B cell (primary cell): ENCODE results near the gene MGME1. TPM values are rescaled to one million over a fixed set of nuclear protein-coding genes. Genes with fewer than 3 reads are reported as not detected.

Experiments
- ATAC-seq: fragments of 200-7000 bp; cut with Tn5 transposase; one replicate; pipeline ENCODE4 v1.10.0; 2021; ENCODE audit warnings: low read depth, mild to moderate bottlenecking, moderate number of reproducible peaks, moderate library complexity
- CTCF ChIA-PET: fragments of 350-600 bp; sonication (Branson Sonifier 250); formaldehyde crosslinking; loops from one replicate; lab custom pipeline; 2021; ENCODE audit warnings: antibody characterized with exemption, inconsistent platforms; lab: Charles Lee
- POLR2A ChIA-PET: fragments of 350-600 bp; sonication (Branson Sonifier 250); formaldehyde crosslinking; loops from one replicate; lab custom pipeline; 2021; ENCODE audit warnings: antibody characterized with exemption; lab: Charles Lee
- DNase-seq: peaks from one replicate; pipeline ENCODE4 v3.0.0; 2013
- H2AFZ ChIP-seq: 2 replicates; pipeline ENCODE4 v1.6.1; 2012; ENCODE audit warnings: mild to moderate bottlenecking, low read depth, low read length; ENCODE audit not compliant: insufficient read depth, poor library complexity, severe bottlenecking
- H3K27ac ChIP-seq, 2 donors: 1 replicate in 1 of 2; 2 replicates in 1 of 2; pipeline ENCODE4 v1.5.1; 2012 to 2013; ENCODE audit warnings: low read length in 2 of 2, mild to moderate bottlenecking in 2 of 2, moderate library complexity in 1 of 2
- H3K27me3 ChIP-seq, 4 experiments: fragments of 200-600 bp in 1 of 4; sonication (generic) in 1 of 4; replicated peaks in 1 of 4; 1 replicate in 2 of 4; 2 replicates in 2 of 4; pipeline versions ENCODE4 v1.6.1 to v1.7.0; 2013 to 2016; ENCODE audit warnings: low read length in 3 of 4, mild to moderate bottlenecking in 2 of 4, mixed read lengths in 1 of 4, moderate library complexity in 1 of 4; ENCODE audit not compliant: insufficient read depth in 4 of 4, control insufficient read depth in 3 of 4; ENCODE audit errors: control extremely low read depth in 1 of 4
- H3K36me3 ChIP-seq, 2 experiments: replicated peaks in 1 of 2; 1 replicate in 1 of 2; 2 replicates in 1 of 2; pipeline versions ENCODE4 v1.6.1 to v1.7.1; 2013; ENCODE audit warnings: low read length in 1 of 2; ENCODE audit not compliant: insufficient read depth in 2 of 2, control insufficient read depth in 1 of 2; ENCODE audit errors: control extremely low read depth in 1 of 2, extremely low read depth in 1 of 2
- H3K4me1 ChIP-seq, 2 donors: fragments of 200-600 bp in 1 of 2; sonication (generic) in 1 of 2; 1 replicate in 1 of 2; 2 replicates in 1 of 2; pipeline versions ENCODE4 v1.5.1 to v1.6.1; 2013 to 2017; ENCODE audit warnings: low read length in 2 of 2; ENCODE audit not compliant: control insufficient read depth in 2 of 2, insufficient read depth in 2 of 2
- H3K4me2 ChIP-seq: replicated peaks from 2 replicates; pipeline ENCODE3; 2012; ENCODE audit warnings: mild to moderate bottlenecking, low read depth, low read length; ENCODE audit not compliant: poor library complexity, severe bottlenecking
- H3K4me3 ChIP-seq, 5 experiments: fragments of 200-600 bp in 1 of 5; sonication (generic) in 1 of 5; 1 replicate in 3 of 5; 2 replicates in 2 of 5; pipeline versions ENCODE4 v1.5.1 to v1.7.0; 2011 to 2016; ENCODE audit warnings: low read length in 4 of 5, mild to moderate bottlenecking in 4 of 5, low read depth in 2 of 5, control low read depth in 1 of 5, moderate library complexity in 1 of 5; ENCODE audit not compliant: insufficient read depth in 1 of 5; ENCODE audit errors: control extremely low read depth in 1 of 5, extremely low read depth in 1 of 5
- H3K79me2 ChIP-seq: fragments of 200-600 bp; sonication (generic); one replicate; pipeline ENCODE4 v1.6.0; 2016; ENCODE audit warnings: low read length; ENCODE audit not compliant: control insufficient read depth, insufficient read depth
- H3K9ac ChIP-seq: fragments of 200-600 bp; sonication (generic); 2 replicates; pipeline ENCODE4 v1.6.1; 2017; ENCODE audit warnings: mild to moderate bottlenecking, low read length, moderate library complexity
- H3K9me3 ChIP-seq, 3 donors: one replicate each; pipeline versions ENCODE4 v1.6.1 to v1.7.1; 2013; ENCODE audit warnings: low read length in 2 of 3; ENCODE audit not compliant: control insufficient read depth in 2 of 3, insufficient read depth in 1 of 3; ENCODE audit errors: control extremely low read depth in 1 of 3
- H4K20me1 ChIP-seq: 2 replicates; pipeline ENCODE4 v1.6.0; 2012; ENCODE audit warnings: mild to moderate bottlenecking, low read length; ENCODE audit not compliant: insufficient read depth, control insufficient read depth, poor library complexity, severe bottlenecking
- H3K27ac Mint-ChIP-seq: one replicate; pipeline ENCODE4 v1.8.0; 2021; ENCODE audit warnings: mixed read lengths
- H3K27me3 Mint-ChIP-seq: one replicate; pipeline ENCODE4 v1.8.0; 2021; ENCODE audit warnings: mixed read lengths
- H3K4me1 Mint-ChIP-seq: one replicate; pipeline ENCODE4 v1.8.0; 2021; ENCODE audit warnings: mixed read lengths
- H3K4me3 Mint-ChIP-seq: one replicate; pipeline ENCODE4 v1.8.0; 2021; ENCODE audit warnings: mixed read lengths
- H3K9me3 Mint-ChIP-seq: one replicate; pipeline ENCODE4 v1.8.0; 2022; ENCODE audit warnings: mixed read lengths; ENCODE audit not compliant: insufficient read depth
- CTCF ChIP-seq: fragments of 200-600 bp; IDR thresholded peaks from one replicate; pipeline ENCODE4 v1.8.0; 2022; ENCODE audit warnings: antibody characterized with exemption, mild to moderate bottlenecking
- EZH2 ChIP-seq: IDR thresholded peaks from 2 replicates; pipeline ENCODE4 v1.6.1; 2012; ENCODE audit warnings: borderline replicate concordance, low read depth, mild to moderate bottlenecking, moderate library complexity, low read length; ENCODE audit not compliant: insufficient read depth, poor library complexity, severe bottlenecking
- WGBS: methylation state at CpG from one replicate; pipeline ENCODE4 v1.1.5; 2013; ENCODE audit warnings: missing lambda C conversion rate; ENCODE audit not compliant: insufficient coverage; 5-methylcytosine and 5-hydroxymethylcytosine counted together
- intact Hi-C: fragments of 100-400 bp; cut with micrococcal nuclease; formaldehyde crosslinking; loops from one replicate; pipeline ENCODE4 v1.10.0; 2022
- polyA plus RNA-seq: library from polyadenylated mRNA; depleted of rRNA; stranded (reverse); fragments of >200 nt; gene quantifications from 2 replicates; pipeline ENCODE4 v1.2.3, GENCODE V29; 2012
- total RNA-seq, 2 donors: library from RNA; stranded (reverse); fragments of 120-200 nt in 1 of 2; gene quantifications; 1 replicate in 1 of 2; 2 replicates in 1 of 2; pipeline versions ENCODE4 v1.2.3 to v1.2.4, GENCODE V29; 2013 to 2022

The MGME1 gene
- total and polyA plus RNA-seq, 2 donors (not counting 1 experiment from before 2014, with no cell fraction given), result 29.8 to 33.2 TPM

DNA sequence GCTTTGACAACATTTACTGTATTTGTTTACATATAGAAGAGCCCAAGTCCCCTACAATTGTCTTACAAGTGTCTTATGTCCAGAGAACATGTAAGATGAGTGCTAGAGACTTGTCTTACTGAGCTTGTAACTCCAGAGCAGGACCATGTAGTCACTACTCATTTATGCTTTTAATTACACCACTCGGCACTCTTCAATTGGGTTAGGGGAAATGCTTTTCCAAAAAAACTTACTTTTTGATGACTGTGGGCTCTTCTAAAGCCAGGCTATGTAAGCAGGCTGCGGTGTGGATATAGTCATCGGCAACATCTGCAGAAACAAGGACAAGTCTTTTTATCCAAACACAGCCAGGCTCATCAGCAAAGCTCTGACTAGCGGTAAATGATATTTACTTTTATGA is 18.9 kb upstream of the MGME1 start:
- Mint-ChIP-seq H3K27me3 (no peaks in the 10 kb centered on the region), H3K4me3 (no peak overlapping the region), H3K4me1 (peaks cover 42% of the 10 kb centered on the region), H3K27ac (no peak overlapping the region), H3K9me3 (no peaks in the 10 kb centered on the region)
- H3K4me1 ChIP-seq, result peaks cover 24 to 32% of the 10 kb centered on the region in 2 donors
- H3K9ac ChIP-seq, result no peak overlapping the region
- no peaks in the 10 kb centered on the region for H3K27me3 ChIP-seq
- 100% methylated on average over 1 of the region's 4 CpGs for WGBS
- ChIA-PET POLR2A (interaction anchor here (0.6 kb wide), 1 partner anchor 15 kb away, joined by 7 read pairs; no protein-coding TSS in a partner anchor), CTCF (interaction anchor here (1.2 to 2.0 kb wide), 3 partner anchors 11 to 68 kb away, joined by 3 to 7 read pairs (median 4); no protein-coding TSS in a partner anchor)
- H3K36me3 ChIP-seq, result peaks cover 18 to 96% of the 10 kb centered on the region in 2 experiments
- no peak for DNase-seq
- TF ChIP-seq CTCF, result no peak
- TF ChIP-seq EZH2, result no peak
- no peak overlapping the region for H2AFZ ChIP-seq
- peaks cover 69% of the 10 kb centered on the region for H3K79me2 ChIP-seq
- peaks cover 32% of the 10 kb centered on the region for H4K20me1 ChIP-seq
- intact Hi-C loops, result no loop called here
- H3K9me3 ChIP-seq, result no peaks in the 10 kb centered on the region
- no peak overlapping the region for H3K4me3 ChIP-seq
- no peak overlapping the region for H3K27ac ChIP-seq
- no peak overlapping the region for H3K4me2 ChIP-seq
- no peak for ATAC-seq

- Mint-ChIP-seq H3K9me3 (no peaks in the 10 kb centered on the region), H3K27me3 (no peaks in the 10 kb centered on the region), H3K27ac (no peak overlapping the region), H3K4me1 (peaks cover 46% of the 10 kb centered on the region), H3K4me3 (no peak overlapping the region)
- TF ChIP-seq EZH2 (no peak), CTCF (no peak)
- no peaks in the 10 kb centered on the region for H3K9me3 ChIP-seq
- peaks cover 18 to 97% of the 10 kb centered on the region in 2 experiments for H3K36me3 ChIP-seq
- H3K79me2 ChIP-seq, result peaks cover 77% of the 10 kb centered on the region
- intact Hi-C loops, result no loop called here
- H4K20me1 ChIP-seq, result peaks cover 36% of the 10 kb centered on the region
- H3K4me3 ChIP-seq, result no peak overlapping the region
- ChIA-PET POLR2A (no interaction called here), CTCF (no interaction called here)
- ATAC-seq (no peak), DNase-seq (no peak)
- no peaks in the 10 kb centered on the region for H3K27me3 ChIP-seq
- H3K4me2 ChIP-seq, result no peak overlapping the region
- no peak overlapping the region for H2AFZ ChIP-seq
- H3K27ac ChIP-seq, result no peak overlapping the region
- H3K9ac ChIP-seq, result no peak overlapping the region
- peaks cover 31 to 40% of the 10 kb centered on the region in 2 donors for H3K4me1 ChIP-seq
- WGBS, result 100% methylated on average over 1 of the region's 6 CpGs
Measured at GRCh38 chr20:17950670-17951069, 18.1 kb upstream of the MGME1 start.
